EL (cell line): ENCODE results near the gene GNA14.
A peak's percentile ranks its signal among the peaks of the same experiment; 100 is the strongest.
"Not testable (repeated sequence)": the region's sequence is repeated elsewhere in the genome, so short reads cannot be mapped to it uniquely, and the experiment has no call there.

Source experiments
- DNase-seq: peaks from one replicate; pipeline ENCODE4 v3.0.0-alpha.2; 2016

GNA14 gene

GRCh38 chr9:77486463-77486862 lies 161.7 kb downstream of the GNA14 start:
- DNase-seq: no peak

GRCh38 chr9:77475641-77476473 lies 172.3 kb downstream of the GNA14 start:
- DNase-seq: peak; percentile 71

- no peak for DNase-seq
Measured at GRCh38 chr9:77474936-77475335, 173.2 kb downstream of the GNA14 start.

GRCh38 chr9:77472646-77473045 lies 175.5 kb downstream of the GNA14 start:
- DNase-seq: peak; percentile 35

GRCh38 chr9:77471572-77471971 lies 176.6 kb downstream of the GNA14 start:
- DNase-seq: no peak

- peak; percentile 55 for DNase-seq
Measured at GRCh38 chr9:77469515-77470231, 178.4 kb downstream of the GNA14 start.

GRCh38 chr9:77464661-77465060 lies 183.5 kb downstream of the GNA14 start:
- DNase-seq: no peak

GRCh38 chr9:77463151-77463550 lies 185.0 kb downstream of the GNA14 start:
- no peak for DNase-seq

GRCh38 chr9:77462066-77462465 lies 186.1 kb downstream of the GNA14 start:
- DNase-seq: no peak

GRCh38 chr9:77460938-77461337 lies 187.2 kb downstream of the GNA14 start:
- DNase-seq: no peak

GRCh38 chr9:77457916-77458592 lies 190.1 kb downstream of the GNA14 start:
- peak; percentile 75 for DNase-seq

- DNase-seq: peak; percentile 90
Measured at GRCh38 chr9:77456829-77457437, 191.2 kb downstream of the GNA14 start.

- DNase-seq: peak; percentile 50
Measured at GRCh38 chr9:77455312-77455927, 192.7 kb downstream of the GNA14 start.

GRCh38 chr9:77454663-77455062 lies 193.5 kb downstream of the GNA14 start:
- peak; percentile 14 for DNase-seq

- DNase-seq: no peak
Measured at GRCh38 chr9:77453825-77454647, 194.1 kb downstream of the GNA14 start.

GRCh38 chr9:77451507-77451906 lies 196.6 kb downstream of the GNA14 start:
- no peak for DNase-seq

GRCh38 chr9:77450085-77450475 lies 198.0 kb downstream of the GNA14 start:
- DNase-seq: no peak

- peak; percentile 63 for DNase-seq
Measured at GRCh38 chr9:77449240-77450084, 198.7 kb downstream of the GNA14 start.

GRCh38 chr9:77447646-77448045 lies 200.5 kb downstream of the GNA14 start:
- DNase-seq: no peak

GRCh38 chr9:77442436-77442835 lies 205.7 kb downstream of the GNA14 start:
- DNase-seq: no peak

GRCh38 chr9:77441124-77441523 lies 207.0 kb downstream of the GNA14 start:
- DNase-seq: not testable (repeated sequence)
